ENCODE results near the gene PIP5K1B.

DNA sequence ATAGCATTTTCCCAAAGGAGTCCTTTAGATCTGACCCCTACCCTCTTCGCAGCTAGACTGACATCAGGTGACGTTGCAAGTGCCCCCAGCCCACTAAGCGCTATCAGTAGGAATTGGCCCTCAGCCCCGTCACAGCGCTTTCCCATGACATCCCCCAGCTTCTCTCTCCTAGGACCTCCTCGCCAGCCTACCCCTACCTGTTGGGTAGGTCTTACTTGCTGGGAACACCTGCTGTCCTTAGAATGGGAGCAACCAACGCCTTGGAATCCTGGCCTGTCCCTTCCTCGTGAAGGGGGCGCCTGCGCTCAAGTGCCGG lies 584 bp upstream of the PIP5K1B start:
- TF ChIP-seq POLR2A (IDR thresholded peaks at IDR 0.05), result no peak
- TF ChIP-seq, protein P1, sequence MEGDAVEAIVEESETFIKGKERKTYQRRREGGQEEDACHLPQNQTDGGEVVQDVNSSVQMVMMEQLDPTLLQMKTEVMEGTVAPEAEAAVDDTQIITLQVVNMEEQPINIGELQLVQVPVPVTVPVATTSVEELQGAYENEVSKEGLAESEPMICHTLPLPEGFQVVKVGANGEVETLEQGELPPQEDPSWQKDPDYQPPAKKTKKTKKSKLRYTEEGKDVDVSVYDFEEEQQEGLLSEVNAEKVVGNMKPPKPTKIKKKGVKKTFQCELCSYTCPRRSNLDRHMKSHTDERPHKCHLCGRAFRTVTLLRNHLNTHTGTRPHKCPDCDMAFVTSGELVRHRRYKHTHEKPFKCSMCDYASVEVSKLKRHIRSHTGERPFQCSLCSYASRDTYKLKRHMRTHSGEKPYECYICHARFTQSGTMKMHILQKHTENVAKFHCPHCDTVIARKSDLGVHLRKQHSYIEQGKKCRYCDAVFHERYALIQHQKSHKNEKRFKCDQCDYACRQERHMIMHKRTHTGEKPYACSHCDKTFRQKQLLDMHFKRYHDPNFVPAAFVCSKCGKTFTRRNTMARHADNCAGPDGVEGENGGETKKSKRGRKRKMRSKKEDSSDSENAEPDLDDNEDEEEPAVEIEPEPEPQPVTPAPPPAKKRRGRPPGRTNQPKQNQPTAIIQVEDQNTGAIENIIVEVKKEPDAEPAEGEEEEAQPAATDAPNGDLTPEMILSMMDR (IDR thresholded peaks at IDR 0.05), result no peak

All from uterus (tissue), 2 donors.